Hepatocyte (in vitro differentiated cells): ENCODE measurements around the gene EIF4A2. TPM values are rescaled to one million over a fixed set of nuclear protein-coding genes. Genes with fewer than 3 reads are reported as not detected.

Source experiments
- DNase-seq: peaks from one replicate; pipeline ENCODE4 v3.0.0-alpha.2; 2016; ENCODE audit warnings: low spot score
- H2AFZ ChIP-seq: fragments of 200-600 bp; sonication (generic); 2 replicates; pipeline ENCODE4 v1.6.0; 2016; ENCODE audit warnings: antibody characterized with exemption, mild to moderate bottlenecking
- H3K27ac ChIP-seq: fragments of 200-600 bp; sonication (generic); 2 replicates; pipeline ENCODE4 v1.5.1; 2016; ENCODE audit warnings: mild to moderate bottlenecking
- H3K27me3 ChIP-seq: fragments of 200-600 bp; sonication (generic); 2 replicates; pipeline ENCODE4 v1.6.1; 2016
- H3K36me3 ChIP-seq: fragments of 200-600 bp; sonication (generic); replicated peaks from 2 replicates; pipeline ENCODE4 v1.5.1; 2016; ENCODE audit warnings: low read depth; ENCODE audit not compliant: insufficient read depth
- H3K4me1 ChIP-seq: fragments of 200-600 bp; sonication (generic); 2 replicates; pipeline ENCODE4 v1.5.1; 2016; ENCODE audit warnings: mild to moderate bottlenecking, moderate library complexity; ENCODE audit not compliant: insufficient read depth
- H3K4me2 ChIP-seq: fragments of 200-600 bp; sonication (generic); 2 replicates; pipeline ENCODE4 v1.6.0; 2016
- H3K4me3 ChIP-seq: fragments of 200-600 bp; sonication (generic); 2 replicates; pipeline ENCODE4 v1.5.1; 2016; ENCODE audit warnings: mild to moderate bottlenecking
- H3K79me2 ChIP-seq: fragments of 200-600 bp; sonication (generic); 2 replicates; pipeline ENCODE4 v1.6.0; 2017; ENCODE audit warnings: mild to moderate bottlenecking
- H3K9me2 ChIP-seq: fragments of 200-600 bp; sonication (generic); replicated peaks from 2 replicates; pipeline ENCODE4 v1.6.0; 2017; ENCODE audit warnings: mild to moderate bottlenecking; ENCODE audit not compliant: insufficient read depth
- H3K9me3 ChIP-seq: fragments of 200-600 bp; sonication (generic); 2 replicates; pipeline ENCODE4 v1.5.1; 2016; ENCODE audit warnings: low read depth, mild to moderate bottlenecking
- H4K20me1 ChIP-seq: fragments of 200-600 bp; sonication (generic); 2 replicates; pipeline ENCODE4 v1.6.0; 2016; ENCODE audit warnings: mild to moderate bottlenecking; ENCODE audit not compliant: insufficient read depth, poor library complexity, severe bottlenecking
- CTCF ChIP-seq: fragments of 200-600 bp; sonication (generic); IDR thresholded peaks from 2 replicates; pipeline ENCODE4 v1.5.1; 2016; ENCODE audit warnings: antibody characterized with exemption, mild to moderate bottlenecking; ENCODE audit not compliant: poor library complexity
- EZH2 ChIP-seq: fragments of 200-600 bp; sonication (generic); IDR thresholded peaks from 2 replicates; pipeline ENCODE4 v1.6.1; 2016; ENCODE audit warnings: antibody characterized with exemption, mild to moderate bottlenecking, borderline replicate concordance
- EZH2phosphoT487 ChIP-seq: fragments of 200-600 bp; sonication (generic); IDR thresholded peaks from one replicate; pipeline ENCODE4 v1.6.1; 2018; ENCODE audit warnings: antibody characterized with exemption, mild to moderate bottlenecking, low read depth, moderate library complexity; ENCODE audit not compliant: unreplicated experiment, severe bottlenecking
- WGBS: methylation state at CpG from one replicate; pipeline ENCODE4 v1.1.6; 2016; ENCODE audit warnings: low lambda C conversion rate; ENCODE audit errors: missing lambda C conversion rate; 5-methylcytosine and 5-hydroxymethylcytosine counted together
- polyA plus RNA-seq: library from polyadenylated mRNA; unstranded; fragments of >200 nt; fragmentation: Nextera tagmentation; extraction: Ambion mirVana; gene quantifications from 2 replicates; pipeline ENCODE4 v1.2.1, GENCODE V29; 2016
- total RNA-seq: library from RNA; depleted of rRNA; stranded (reverse); fragments of >200 nt; gene quantifications from 2 replicates; pipeline ENCODE4 v1.2.3, GENCODE V29; 2014

The EIF4A2 gene
- total RNA-seq (558 and 589 TPM in 2 replicates), polyA plus RNA-seq (155 and 195 TPM in 2 replicates)

- peaks cover 55% of the 10 kb centered on the region for H3K79me2 ChIP-seq
- TF ChIP-seq CTCF (no peak), EZH2phosphoT487 (no peak), EZH2 (no peak)
- H3K27me3 ChIP-seq, result no peaks in the 10 kb centered on the region
- H3K27ac ChIP-seq, result peak within 1 kb of the TSS; percentile 99
- peaks cover 37% of the 10 kb centered on the region for H3K4me1 ChIP-seq
- peak within 1 kb of the TSS; percentile 95 for H2AFZ ChIP-seq
- H3K9me3 ChIP-seq, result no peaks in the 10 kb centered on the region
- peaks cover 42% of the 10 kb centered on the region for H4K20me1 ChIP-seq
- peak; percentile 95 for DNase-seq
- H3K4me3 ChIP-seq, result peak within 1 kb of the TSS; percentile 76
- peaks cover 27% of the 10 kb centered on the region for H3K36me3 ChIP-seq
- H3K4me2 ChIP-seq, result peak within 1 kb of the TSS; percentile 94
- WGBS, result under 1% methylated on average over 56 of the region's 60 CpGs
- no peaks in the 10 kb centered on the region for H3K9me2 ChIP-seq
These were observed at the start of gene EIF4A2 for GRCh38 chr3:186783058-186783730. EIF4A2 (plus strand) TSS chr3:186783577; CDS start chr3:186783611, 34 bp downstream.

GRCh38 chr3:186742618-186743380 is 40.6 kb upstream of the EIF4A2 start:
- Histone ChIP-seq H3K4me3 (no peak overlapping the region), H2AFZ (no peak overlapping the region), H3K9me2 (no peaks in the 10 kb centered on the region), H3K9me3 (no peaks in the 10 kb centered on the region), H3K27ac (peak overlapping the region; percentile 85), H4K20me1 (no peaks in the 10 kb centered on the region), H3K27me3 (no peaks in the 10 kb centered on the region), H3K4me2 (peak overlapping the region; percentile 46), H3K4me1 (peaks cover 24% of the 10 kb centered on the region), H3K36me3 (no peaks in the 10 kb centered on the region), H3K79me2 (no peaks in the 10 kb centered on the region)
- no peak for DNase-seq
- no peak for TF ChIP-seq CTCF
- no peak for TF ChIP-seq EZH2
- no peak for TF ChIP-seq EZH2phosphoT487
- WGBS, result 68% methylated on average over 7 of the region's 7 CpGs

- Histone ChIP-seq H3K36me3 (no peaks in the 10 kb centered on the region), H2AFZ (no peak overlapping the region), H3K79me2 (no peaks in the 10 kb centered on the region), H3K4me2 (peak overlapping the region; percentile 46), H3K9me2 (no peaks in the 10 kb centered on the region), H4K20me1 (no peaks in the 10 kb centered on the region), H3K27ac (peak overlapping the region; percentile 85), H3K9me3 (no peaks in the 10 kb centered on the region), H3K27me3 (no peaks in the 10 kb centered on the region), H3K4me1 (peaks cover 24% of the 10 kb centered on the region), H3K4me3 (no peak overlapping the region)
- no peak for TF ChIP-seq EZH2phosphoT487
- no peak for TF ChIP-seq CTCF
- TF ChIP-seq EZH2, result no peak
- 56% methylated on average over 3 of the region's 3 CpGs for WGBS
- DNase-seq, result no peak
These were observed 39.7 kb upstream of the EIF4A2 start for GRCh38 chr3:186743666-186744065.
